Nephron (organoid): ENCODE results near the gene VWA7.

Experiments
- H3K27ac Mint-ChIP-seq, 3 experiments: 2 replicates each; pipeline ENCODE4 v1.8.0; 2020; ENCODE audit warnings: mixed read lengths in 3 of 3, mild to moderate bottlenecking in 2 of 3, moderate library complexity in 1 of 3
- H3K27me3 Mint-ChIP-seq: 2 replicates; pipeline ENCODE4 v1.8.0; 2021; ENCODE audit warnings: low read depth, mild to moderate bottlenecking, moderate library complexity, mixed read lengths
- H3K36me3 Mint-ChIP-seq: 2 replicates; pipeline ENCODE4 v1.8.0; 2020; ENCODE audit warnings: low read depth, mixed read lengths
- H3K4me1 Mint-ChIP-seq: 2 replicates; pipeline ENCODE4 v1.8.0; 2020; ENCODE audit warnings: mixed read lengths
- H3K4me3 Mint-ChIP-seq, 3 experiments: 2 replicates each; pipeline ENCODE4 v1.8.0; 2020; ENCODE audit warnings: mild to moderate bottlenecking in 3 of 3, mixed read lengths in 3 of 3, moderate library complexity in 2 of 3
- H3K9me3 Mint-ChIP-seq: 2 replicates; pipeline ENCODE4 v1.8.0; 2020; ENCODE audit warnings: mixed read lengths
- CTCF ChIP-seq, 3 experiments: fragments of 200-600 bp; sonication (generic); IDR thresholded peaks; one replicate each; pipeline ENCODE4 v1.5.0; 2021; ENCODE audit warnings: antibody characterized with exemption in 3 of 3; ENCODE audit not compliant: unreplicated experiment in 3 of 3

Gene VWA7

GRCh38 chr6:31723245-31723979 is 53.7 kb downstream of the VWA7 start, which contains the start of gene MPIG6B:
MPIG6B (plus strand) TSS chr6:31723373; CDS start chr6:31723384, 11 bp downstream.
- H3K4me3 Mint-ChIP-seq = no peak within 1 kb of the TSS

GRCh38 chr6:31722173-31722572 is 55.0 kb downstream of the VWA7 start:
- no peaks in the 10 kb centered on the region for H3K9me3 Mint-ChIP-seq
- no peak overlapping the region for H3K4me3 Mint-ChIP-seq
- H3K27me3 Mint-ChIP-seq = peaks cover 4% of the 10 kb centered on the region
- no peaks in the 10 kb centered on the region for H3K4me1 Mint-ChIP-seq
- peaks cover 28% of the 10 kb centered on the region for H3K36me3 Mint-ChIP-seq
- no peak for TF ChIP-seq CTCF (IDR thresholded peaks at IDR 0.05; ENCODE audit: unreplicated experiment in 3 of 3)
- H3K27ac Mint-ChIP-seq = no peak overlapping the region

More at GRCh38 chr6:31723245-31723979, 53.7 kb downstream of the VWA7 start, which contains the start of gene MPIG6B:
- no peak for TF ChIP-seq CTCF (IDR thresholded peaks at IDR 0.05; ENCODE audit: unreplicated experiment in 3 of 3)
- no peaks in the 10 kb centered on the region for H3K4me1 Mint-ChIP-seq
- H3K36me3 Mint-ChIP-seq = peaks cover 37% of the 10 kb centered on the region
- H3K27ac Mint-ChIP-seq = peak within 1 kb of the TSS in 1 of 3 experiments; percentile 14
- no peaks in the 10 kb centered on the region for H3K9me3 Mint-ChIP-seq
- H3K27me3 Mint-ChIP-seq = peaks cover 4% of the 10 kb centered on the region

GRCh38 chr6:31721351-31722020 is 55.6 kb downstream of the VWA7 start, which contains the start of gene LY6G6C:
LY6G6C (minus strand) TSS chr6:31721746; CDS start chr6:31721679, 67 bp downstream.
- H3K36me3 Mint-ChIP-seq = peaks cover 21% of the 10 kb centered on the region

GRCh38 chr6:31720196-31720770 is 56.8 kb downstream of the VWA7 start:
- Mint-ChIP-seq H3K4me1 (peaks cover 4% of the 10 kb centered on the region), H3K27ac (no peak overlapping the region), H3K4me3 (no peak overlapping the region), H3K27me3 (peaks cover 4% of the 10 kb centered on the region), H3K36me3 (peaks cover 10% of the 10 kb centered on the region), H3K9me3 (no peaks in the 10 kb centered on the region)
- no peak for TF ChIP-seq CTCF (IDR thresholded peaks at IDR 0.05; ENCODE audit: unreplicated experiment in 3 of 3)

More at GRCh38 chr6:31721351-31722020, 55.6 kb downstream of the VWA7 start, which contains the start of gene LY6G6C:
- no peak for TF ChIP-seq CTCF (IDR thresholded peaks at IDR 0.05; ENCODE audit: unreplicated experiment in 3 of 3)
- Mint-ChIP-seq H3K4me1 (no peaks in the 10 kb centered on the region), H3K4me3 (peak within 1 kb of the TSS in 1 of 3 experiments; percentile 38), H3K27me3 (peaks cover 4% of the 10 kb centered on the region), H3K27ac (no peak within 1 kb of the TSS), H3K9me3 (no peaks in the 10 kb centered on the region)

GRCh38 chr6:31719001-31719400 is 58.1 kb downstream of the VWA7 start:
- no peak overlapping the region for H3K27ac Mint-ChIP-seq
- H3K9me3 Mint-ChIP-seq = no peaks in the 10 kb centered on the region
- no peak overlapping the region for H3K4me3 Mint-ChIP-seq
- peaks cover 3% of the 10 kb centered on the region for H3K36me3 Mint-ChIP-seq
- no peak for TF ChIP-seq CTCF (IDR thresholded peaks at IDR 0.05; ENCODE audit: unreplicated experiment in 3 of 3)
- peaks cover 15% of the 10 kb centered on the region for H3K4me1 Mint-ChIP-seq
- peaks cover 4% of the 10 kb centered on the region for H3K27me3 Mint-ChIP-seq
